Measurements from ENCODE around the gene FOXC1. TPM values are rescaled to one million over a fixed set of nuclear protein-coding genes. Genes with fewer than 3 reads are reported as not detected.

Gene FOXC1
- total RNA-seq, 1 donor from 2014 or later: 0.45 TPM

GRCh38 chr6:1621070-1621701 lies 11.5 kb downstream of the FOXC1 start:
- H3K9me3 Mint-ChIP-seq: no peaks in the 10 kb centered on the region
- H3K27me3 Mint-ChIP-seq (ENCODE audit: insufficient read depth, low read depth): peaks cover 74% of the 10 kb centered on the region
- H4K20me1 ChIP-seq (ENCODE audit: low read depth): peaks cover 94% of the 10 kb centered on the region
- no peak overlapping the region for H3K4me3 Mint-ChIP-seq
- H3K4me1 ChIP-seq: peaks cover 21% of the 10 kb centered on the region
- peak overlapping the region; percentile 50 for H3K4me2 ChIP-seq
- H3K36me3 ChIP-seq: no peaks in the 10 kb centered on the region
- peak; percentile 69 for DNase-seq (ENCODE audit: low spot score)
- H3K27ac Mint-ChIP-seq: no peak overlapping the region
- peak overlapping the region; percentile 8 for H3K4me3 ChIP-seq
- peaks cover 100% of the 10 kb centered on the region for H3K27me3 ChIP-seq
- no peak overlapping the region for H3K9ac ChIP-seq
- TF ChIP-seq CTCF (IDR thresholded peaks at IDR 0.05) (no peak), EZH2phosphoT487 (IDR thresholded peaks at IDR 0.05) (peak; percentile 67), EZH2 (IDR thresholded peaks at IDR 0.05) (peak; percentile 85)
- H3K9me3 ChIP-seq (ENCODE audit: low read depth): no peaks in the 10 kb centered on the region
- no peak overlapping the region for H3K27ac ChIP-seq
- peaks cover 33% of the 10 kb centered on the region for H3F3A ChIP-seq (ENCODE audit: low read depth)
- no peak overlapping the region for H2AFZ ChIP-seq (replicated peaks)
- H3K36me3 Mint-ChIP-seq: no peaks in the 10 kb centered on the region
- no peaks in the 10 kb centered on the region for H3K79me2 ChIP-seq (ENCODE audit: low read depth)
- H3K4me1 Mint-ChIP-seq: peaks cover 12% of the 10 kb centered on the region

DNA sequence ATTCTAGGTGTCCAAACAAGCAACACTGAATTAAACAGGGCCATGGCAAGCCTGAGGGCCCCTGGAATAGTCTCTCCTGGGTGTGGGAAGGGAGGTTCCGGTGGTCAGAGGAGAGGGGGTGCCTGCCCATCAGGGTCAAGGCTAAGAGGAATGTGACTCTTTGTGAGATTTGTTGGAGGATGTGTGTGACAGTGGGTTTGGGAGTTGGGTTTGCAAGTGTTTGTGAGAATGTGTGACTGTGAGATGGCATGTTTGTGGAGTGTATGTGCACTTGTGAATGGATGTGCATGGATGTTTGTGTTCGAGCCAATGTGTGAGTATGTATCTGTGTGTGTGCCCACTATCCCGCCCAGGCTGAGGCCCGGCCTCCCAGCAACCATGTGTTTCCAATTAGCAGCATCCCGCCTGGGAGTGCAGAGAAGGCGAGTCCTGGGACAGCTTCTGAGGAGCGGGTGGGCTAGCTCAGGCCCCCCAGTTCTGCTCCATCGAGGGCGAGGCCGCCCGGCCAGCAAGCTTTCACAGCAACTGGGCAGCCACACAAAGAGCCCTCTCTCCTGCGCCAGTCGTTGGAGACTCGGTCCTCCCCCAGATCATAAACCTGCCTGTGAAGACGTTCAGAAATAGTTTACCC lies 12.6 kb downstream of the FOXC1 start:
- Histone ChIP-seq H3K27me3 (peaks cover 100% of the 10 kb centered on the region), H3K27ac (no peak overlapping the region), H4K20me1 (ENCODE audit: low read depth) (peaks cover 94% of the 10 kb centered on the region), H3K9me3 (ENCODE audit: low read depth) (no peaks in the 10 kb centered on the region), H2AFZ (replicated peaks) (no peak overlapping the region), H3K79me2 (ENCODE audit: low read depth) (no peaks in the 10 kb centered on the region), H3K4me2 (no peak overlapping the region), H3K4me3 (no peak overlapping the region), H3F3A (ENCODE audit: low read depth) (peaks cover 23% of the 10 kb centered on the region), H3K36me3 (no peaks in the 10 kb centered on the region), H3K9ac (no peak overlapping the region), H3K4me1 (peaks cover 21% of the 10 kb centered on the region)
- Mint-ChIP-seq H3K27ac (no peak overlapping the region), H3K9me3 (no peaks in the 10 kb centered on the region), H3K36me3 (no peaks in the 10 kb centered on the region), H3K27me3 (ENCODE audit: insufficient read depth, low read depth) (peaks cover 74% of the 10 kb centered on the region), H3K4me1 (peaks cover 17% of the 10 kb centered on the region), H3K4me3 (no peak overlapping the region)
- no peak for TF ChIP-seq EZH2phosphoT487 (IDR thresholded peaks at IDR 0.05)
- no peak for TF ChIP-seq EZH2 (IDR thresholded peaks at IDR 0.05)
- TF ChIP-seq CTCF (IDR thresholded peaks at IDR 0.05): no peak
- no peak for DNase-seq (ENCODE audit: low spot score)

GRCh38 chr6:1622851-1623768 lies 13.4 kb downstream of the FOXC1 start:
- peak overlapping the region; percentile 81 for H3K4me3 Mint-ChIP-seq
- Histone ChIP-seq H3K4me3 (no peak overlapping the region), H3K9me3 (ENCODE audit: low read depth) (no peaks in the 10 kb centered on the region), H2AFZ (replicated peaks) (no peak overlapping the region), H4K20me1 (ENCODE audit: low read depth) (peaks cover 94% of the 10 kb centered on the region), H3K4me1 (peaks cover 24% of the 10 kb centered on the region), H3F3A (ENCODE audit: low read depth) (peaks cover 26% of the 10 kb centered on the region), H3K4me2 (no peak overlapping the region), H3K27ac (no peak overlapping the region), H3K27me3 (peaks cover 100% of the 10 kb centered on the region), H3K79me2 (ENCODE audit: low read depth) (no peaks in the 10 kb centered on the region), H3K36me3 (no peaks in the 10 kb centered on the region), H3K9ac (no peak overlapping the region)
- H3K27me3 Mint-ChIP-seq (ENCODE audit: insufficient read depth, low read depth): peaks cover 74% of the 10 kb centered on the region
- H3K27ac Mint-ChIP-seq: no peak overlapping the region
- no peak for TF ChIP-seq CTCF (IDR thresholded peaks at IDR 0.05)
- TF ChIP-seq EZH2phosphoT487 (IDR thresholded peaks at IDR 0.05): no peak
- no peak for TF ChIP-seq EZH2 (IDR thresholded peaks at IDR 0.05)
- H3K36me3 Mint-ChIP-seq: no peaks in the 10 kb centered on the region
- no peaks in the 10 kb centered on the region for H3K9me3 Mint-ChIP-seq
- peaks cover 20% of the 10 kb centered on the region for H3K4me1 Mint-ChIP-seq
- no peak for DNase-seq (ENCODE audit: low spot score)

Data from neural progenitor cell (in vitro differentiated cells).